Posterior cingulate gyrus (tissue), 11 donors: ENCODE results near the gene FAM221B.

Experiments
- DNase-seq, 10 donors: peaks; one replicate each; pipeline versions ENCODE4 v3.0.0 to v3.0.0-alpha.2; 2020 to 2021; ENCODE audit warnings: mixed read lengths in 3 of 10
- intact Hi-C: fragments of 100-400 bp; cut with DNase I; formaldehyde crosslinking; loops from one replicate; pipeline ENCODE4 v1.15.1; 2023

FAM221B gene

DNA sequence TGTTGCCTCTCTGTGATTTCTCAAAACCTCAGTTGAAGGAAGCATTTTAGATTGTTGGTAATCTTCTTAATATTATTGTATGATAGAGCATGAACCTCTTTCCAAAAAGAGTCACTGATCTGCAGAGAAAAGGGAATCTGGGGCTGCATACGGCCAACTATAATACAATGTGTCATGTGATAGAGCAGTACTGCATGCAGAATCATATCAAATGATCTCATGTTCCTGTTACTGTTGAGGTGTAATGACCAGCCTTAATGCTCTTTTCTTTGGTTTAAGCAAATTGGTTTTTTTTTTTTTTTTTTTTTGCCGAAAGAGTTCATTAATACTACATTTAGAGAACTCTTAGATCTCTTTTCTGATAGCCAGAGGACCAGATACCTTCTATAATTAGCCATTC is 61.5 kb downstream of the FAM221B start:
- intact Hi-C loops, result no loop called here
- no peak for DNase-seq
